HG03135 (cell line): ENCODE results near the gene CDH22.

Source experiments
- ATAC-seq: cut with Tn5 transposase; IDR thresholded peaks from one replicate; pipeline ENCODE4 v1.9.1; 2021; ENCODE audit warnings: mild to moderate bottlenecking, moderate library complexity; ENCODE audit not compliant: unreplicated experiment

Gene CDH22

GRCh38 chr20:46270977-46271744, 37.1 kb downstream of the CDH22 start:
- ATAC-seq = no peak

DNA sequence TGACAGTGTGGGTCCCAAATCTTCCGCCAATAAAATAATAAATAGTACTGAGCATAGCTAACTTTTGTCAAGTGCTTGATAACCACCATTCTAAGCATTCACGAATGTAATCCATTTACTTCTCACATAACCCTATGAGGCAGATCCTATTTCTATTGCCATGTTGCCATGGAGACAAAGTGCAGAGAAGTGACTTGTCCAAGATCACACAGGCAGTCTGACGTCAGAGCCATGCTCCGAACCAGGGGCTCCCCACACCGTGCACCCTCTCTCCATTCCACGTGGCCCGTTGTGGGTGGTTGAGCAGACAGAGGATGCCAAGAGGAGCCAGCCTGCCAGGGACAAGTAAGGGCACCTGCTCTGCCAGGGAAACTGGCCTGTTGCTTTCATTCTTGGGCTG, 38.9 kb downstream of the CDH22 start:
- ATAC-seq = no peak

DNA sequence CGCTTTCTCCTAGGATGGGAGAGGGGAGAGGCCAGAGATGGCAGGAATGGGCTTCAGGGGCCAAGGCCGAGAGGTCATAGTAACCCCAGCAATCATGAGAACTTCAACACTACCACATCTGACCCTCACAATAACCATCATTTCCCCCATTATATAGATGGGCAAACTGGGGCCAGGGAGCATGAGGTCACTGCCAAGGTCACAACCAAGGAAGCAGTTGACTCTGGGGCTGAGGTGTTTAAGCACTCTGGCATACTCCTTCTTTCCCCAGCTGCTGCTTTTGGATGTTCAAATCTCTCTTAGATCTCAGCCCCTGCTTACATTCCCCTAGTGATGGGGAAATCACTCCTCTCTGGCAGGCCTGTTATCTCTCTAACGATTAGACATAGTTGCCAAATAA, 39.6 kb downstream of the CDH22 start:
- ATAC-seq = no peak

DNA sequence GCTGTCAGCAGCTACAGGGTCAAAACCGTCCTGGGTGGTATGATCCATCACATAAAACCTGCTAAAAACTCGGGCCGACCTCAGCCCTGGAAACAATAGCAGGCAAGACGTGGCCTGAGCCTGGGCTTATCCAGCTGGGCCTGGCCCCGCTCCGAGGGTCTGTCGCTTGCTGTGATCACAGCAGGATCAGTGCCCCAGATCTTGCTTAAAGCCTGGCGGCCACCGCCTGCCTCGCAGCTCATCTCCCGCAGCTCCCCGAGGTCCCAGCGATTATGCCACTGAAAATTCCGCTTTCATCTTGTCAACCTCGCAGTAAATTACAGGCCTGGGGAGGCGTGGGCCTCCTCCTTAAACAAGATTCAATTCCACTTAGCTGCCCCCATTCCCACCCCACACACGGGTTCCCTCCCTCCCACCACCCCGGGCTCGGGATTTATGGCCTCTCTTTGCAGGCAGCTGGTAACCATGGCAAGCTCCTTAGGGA, 40.1 kb downstream of the CDH22 start:
- no peak for ATAC-seq

DNA sequence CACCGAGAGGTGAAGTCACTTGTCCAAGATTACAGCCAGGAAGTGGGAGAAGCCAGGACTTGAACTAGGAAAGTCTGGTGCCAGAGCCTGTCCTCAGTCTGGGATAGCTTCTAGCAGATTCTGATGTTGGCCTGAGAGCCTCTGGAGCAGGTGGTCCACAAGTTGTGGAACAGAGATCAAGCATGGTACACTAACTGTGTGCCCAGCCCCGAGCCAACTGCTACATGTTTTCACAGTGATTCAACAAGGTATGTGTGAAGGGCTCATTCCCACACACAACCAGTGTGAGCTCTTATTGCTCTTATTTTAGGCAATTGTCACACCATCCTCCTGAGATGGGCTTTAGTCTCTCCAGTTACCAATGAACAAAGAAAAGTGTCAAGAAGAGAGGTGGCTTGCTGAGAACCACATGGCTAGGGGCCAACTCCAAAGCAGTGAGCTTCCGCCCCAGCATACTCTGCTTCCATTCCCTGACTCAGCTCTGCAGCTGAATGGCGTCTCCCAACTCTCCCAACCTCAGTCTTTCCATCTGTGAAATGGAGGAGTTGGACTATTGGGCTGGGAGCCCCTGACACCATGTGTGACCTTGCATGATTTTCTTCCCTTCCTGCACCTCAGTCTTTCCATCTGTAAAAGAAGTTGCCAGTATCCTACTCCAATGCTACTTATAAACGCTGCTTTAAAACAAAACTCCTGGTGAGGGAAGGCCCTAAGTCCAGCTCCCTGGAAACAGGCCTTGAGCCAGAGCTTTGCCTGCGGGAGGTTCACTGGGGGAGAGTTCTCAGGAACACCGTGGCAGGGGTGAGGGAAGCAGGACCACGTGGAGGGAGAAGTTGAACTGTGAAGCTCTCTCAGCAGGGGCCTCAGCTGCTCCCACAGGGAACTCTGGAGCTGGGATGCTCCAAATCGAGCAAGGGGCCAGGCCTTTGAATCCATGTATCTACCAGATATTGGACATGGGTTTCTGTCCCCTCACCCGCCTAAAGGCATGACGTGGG, 40.9 kb downstream of the CDH22 start:
- ATAC-seq = no peak

- no peak for ATAC-seq
Observed at GRCh38 chr20:46265539-46265938, 42.8 kb downstream of the CDH22 start.

DNA sequence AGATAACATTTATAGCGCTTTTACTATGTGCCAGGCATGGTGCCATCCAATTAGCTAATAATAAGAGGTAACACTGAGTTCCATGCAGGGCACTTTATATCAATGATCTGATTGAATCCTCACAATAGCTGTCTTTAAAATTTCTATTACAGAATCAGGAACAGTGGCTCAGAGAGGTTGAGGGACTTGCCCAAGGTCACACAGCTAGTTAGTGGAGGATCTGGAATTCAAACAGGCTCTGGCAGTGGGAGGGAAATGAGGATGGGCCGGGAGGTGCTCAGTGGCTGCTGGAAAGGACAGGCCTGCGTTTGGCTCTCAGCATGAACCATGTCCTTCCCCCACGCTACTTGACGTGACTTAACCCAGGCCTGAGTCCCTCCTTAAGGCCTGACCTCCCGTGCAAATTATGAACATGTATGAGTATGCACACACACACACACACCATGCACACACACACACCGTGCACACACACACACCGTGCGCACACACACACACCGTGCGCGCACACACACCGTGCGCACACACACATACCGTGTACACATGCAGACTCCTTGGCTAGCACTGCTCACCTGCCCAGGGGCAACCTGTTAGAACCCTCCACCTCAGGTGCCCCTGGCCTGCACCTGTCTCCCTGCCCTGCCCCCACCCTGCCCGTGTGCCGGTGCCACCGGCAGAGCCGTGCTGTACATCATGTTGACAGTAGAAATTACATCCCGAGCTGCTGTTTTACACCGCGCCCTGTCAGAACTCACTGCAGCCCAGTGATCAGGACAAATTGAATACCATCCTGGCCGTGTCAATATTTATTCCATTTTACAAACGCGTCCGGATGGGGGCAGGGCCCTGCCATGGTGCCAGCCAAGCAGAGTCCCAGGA, 43.7 kb downstream of the CDH22 start:
- ATAC-seq = no peak

GRCh38 chr20:46261456-46262253, 46.6 kb downstream of the CDH22 start:
- ATAC-seq = no peak

DNA sequence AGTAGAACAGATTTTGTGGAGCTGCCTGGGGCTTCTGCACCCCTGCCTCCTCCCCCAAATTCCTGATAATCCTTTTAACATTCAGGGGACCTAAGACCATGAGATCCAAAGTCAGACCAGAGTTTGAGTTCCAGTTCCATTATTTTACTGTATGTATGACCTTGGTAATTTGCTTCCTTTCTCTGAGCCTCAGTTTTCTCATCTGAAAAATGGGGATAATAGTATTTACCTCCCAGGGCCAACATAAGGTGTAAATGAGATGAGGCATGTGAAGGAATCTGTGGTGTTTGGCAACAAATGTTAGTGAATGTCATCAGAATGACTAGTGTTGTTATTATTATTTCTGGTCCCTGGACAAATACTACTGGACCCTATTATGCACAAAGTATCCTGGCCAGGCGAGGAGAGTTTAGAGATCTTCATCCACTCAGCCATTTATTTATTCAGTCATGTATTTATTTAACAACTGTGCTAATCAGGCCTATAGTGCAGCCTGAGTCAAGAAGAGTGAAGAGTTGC, 47.3 kb downstream of the CDH22 start:
- ATAC-seq = no peak

DNA sequence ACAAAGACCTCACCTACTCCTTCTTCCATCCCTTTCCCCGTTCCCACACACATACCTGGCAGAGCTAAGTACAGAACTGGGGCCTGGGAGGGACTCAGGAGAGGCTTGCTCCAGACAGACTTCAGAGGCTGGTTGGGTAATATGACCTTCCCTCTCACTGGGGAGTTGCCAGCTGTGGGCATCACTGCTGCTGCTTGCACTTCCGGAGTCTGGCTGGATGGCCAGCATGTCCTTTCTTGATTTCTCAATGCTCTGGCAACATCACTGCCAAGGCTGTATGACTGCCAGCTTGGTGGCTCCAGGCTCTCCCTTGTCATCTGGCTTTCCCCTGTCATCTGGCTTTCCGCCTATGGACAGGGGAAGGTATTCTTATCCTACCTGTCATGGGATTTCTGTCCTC, 47.8 kb downstream of the CDH22 start:
- no peak for ATAC-seq

- no peak for ATAC-seq
Observed at GRCh38 chr20:46259260-46259859, 48.9 kb downstream of the CDH22 start.

DNA sequence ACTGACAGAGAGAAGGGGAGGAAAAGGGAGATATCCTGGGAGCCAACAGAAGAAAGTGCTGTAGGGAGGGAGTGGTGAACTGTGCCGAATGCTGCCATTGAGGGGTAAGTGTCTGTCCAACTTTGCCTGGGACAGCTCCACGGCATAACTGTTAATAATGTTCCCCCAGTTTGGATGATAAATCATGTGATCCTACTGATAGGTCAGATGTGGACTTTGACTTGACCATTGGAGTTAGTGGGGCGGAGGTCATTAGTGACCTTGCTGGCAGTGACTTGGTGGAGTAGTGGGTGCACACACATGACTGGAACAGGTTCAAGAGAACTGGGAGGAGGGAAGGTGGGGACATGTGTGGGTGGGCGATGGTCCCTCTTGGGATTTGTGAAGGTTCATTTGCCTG, 50.4 kb downstream of the CDH22 start:
- ATAC-seq = no peak

DNA sequence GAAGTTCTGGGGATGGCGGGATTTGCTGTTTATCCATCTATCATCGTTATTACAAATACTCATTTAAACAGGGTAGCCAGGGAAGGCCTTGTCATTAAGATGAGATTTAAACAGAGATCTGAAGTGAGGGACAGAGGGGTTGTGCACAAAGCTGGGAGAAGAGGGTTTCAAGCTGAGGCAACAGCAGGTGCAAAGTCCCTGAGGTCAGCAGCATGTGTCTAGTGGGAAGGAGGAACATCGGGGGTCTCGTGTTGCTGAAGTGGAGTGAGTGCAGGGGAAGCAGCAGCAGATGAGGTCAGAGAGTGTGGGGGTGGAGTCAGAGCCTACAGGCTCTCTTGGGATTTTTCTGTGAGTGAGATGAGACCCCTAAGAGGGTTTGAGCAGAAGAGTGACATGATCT, 52.0 kb downstream of the CDH22 start:
- no peak for ATAC-seq

- no peak for ATAC-seq
Observed at GRCh38 chr20:46255440-46256104, 52.7 kb downstream of the CDH22 start.

- no peak for ATAC-seq
Observed at GRCh38 chr20:46253391-46253790, 54.9 kb downstream of the CDH22 start.

- ATAC-seq = no peak
Observed at GRCh38 chr20:46252352-46253091, 55.8 kb downstream of the CDH22 start.

DNA sequence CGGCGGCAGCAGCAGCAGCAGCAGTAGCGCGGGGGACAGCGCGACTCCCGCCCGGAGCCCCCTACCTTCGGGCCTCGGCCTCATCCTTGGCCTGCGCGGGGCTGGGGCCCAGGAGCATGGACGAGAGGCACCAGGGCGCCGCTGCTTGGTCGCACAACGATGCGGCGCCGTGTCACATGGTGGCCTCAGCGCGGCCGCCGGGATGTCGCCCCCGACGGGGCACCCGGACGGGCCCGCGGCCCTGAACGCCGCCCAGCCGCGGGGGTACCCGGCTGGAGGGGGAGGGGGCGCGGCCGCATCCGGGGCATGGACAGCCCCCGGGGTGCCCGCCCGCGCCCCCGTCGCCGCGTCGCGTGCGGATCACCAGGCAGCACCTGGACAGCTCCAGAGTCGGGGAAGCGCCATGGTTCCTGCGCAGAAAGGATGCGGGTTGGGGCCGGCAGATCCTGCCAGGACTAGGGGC, 57.1 kb downstream of the CDH22 start:
- ATAC-seq = no peak

GRCh38 chr20:46250772-46251171, 57.5 kb downstream of the CDH22 start:
- ATAC-seq = no peak
